Activated CD8-positive, alpha-beta memory T cell treated with anti-CD3 and anti-CD28 coated beads, Interleukin-2, amount 10 ng/mL, durations not matched to agents 7 days and 5 days (primary cell): ENCODE results near the gene CGNL1. TPM values are rescaled to one million over a fixed set of nuclear protein-coding genes. Genes with fewer than 3 reads are reported as not detected.

Source experiments
- ATAC-seq: fragments of 150-1000 bp; cut with Tn5 transposase; one replicate; pipeline ENCODE4 v1.10.0; 2021; ENCODE audit warnings: moderate library complexity
- CTCF ChIA-PET: fragments of 350-600 bp; sonication (Branson Sonifier 250); formaldehyde crosslinking; loops from one replicate; lab custom pipeline; 2021; ENCODE audit warnings: antibody characterized with exemption; lab: Charles Lee
- DNase-seq: peaks from one replicate; pipeline ENCODE4 v3.0.0-alpha.2; 2020
- H3K27ac Mint-ChIP-seq: one replicate; pipeline ENCODE4 v1.8.0; 2021; ENCODE audit warnings: mild to moderate bottlenecking, mixed read lengths
- H3K27me3 Mint-ChIP-seq: one replicate; pipeline ENCODE4 v1.8.0; 2021; ENCODE audit warnings: mixed read lengths
- H3K36me3 Mint-ChIP-seq: one replicate; pipeline ENCODE4 v1.8.0; 2021; ENCODE audit warnings: mild to moderate bottlenecking, mixed read lengths
- H3K4me1 Mint-ChIP-seq: one replicate; pipeline ENCODE4 v1.8.0; 2021; ENCODE audit warnings: mixed read lengths
- H3K4me3 Mint-ChIP-seq: one replicate; pipeline ENCODE4 v1.8.0; 2021; ENCODE audit warnings: mild to moderate bottlenecking, moderate library complexity, mixed read lengths
- H3K9me3 Mint-ChIP-seq: one replicate; pipeline ENCODE4 v1.8.0; 2022; ENCODE audit warnings: low read depth, mixed read lengths
- total RNA-seq, 2 experiments: library from RNA; stranded (reverse); gene quantifications; one replicate each; pipeline ENCODE4 v1.2.3, GENCODE V29; 2021

The CGNL1 gene, protein sequence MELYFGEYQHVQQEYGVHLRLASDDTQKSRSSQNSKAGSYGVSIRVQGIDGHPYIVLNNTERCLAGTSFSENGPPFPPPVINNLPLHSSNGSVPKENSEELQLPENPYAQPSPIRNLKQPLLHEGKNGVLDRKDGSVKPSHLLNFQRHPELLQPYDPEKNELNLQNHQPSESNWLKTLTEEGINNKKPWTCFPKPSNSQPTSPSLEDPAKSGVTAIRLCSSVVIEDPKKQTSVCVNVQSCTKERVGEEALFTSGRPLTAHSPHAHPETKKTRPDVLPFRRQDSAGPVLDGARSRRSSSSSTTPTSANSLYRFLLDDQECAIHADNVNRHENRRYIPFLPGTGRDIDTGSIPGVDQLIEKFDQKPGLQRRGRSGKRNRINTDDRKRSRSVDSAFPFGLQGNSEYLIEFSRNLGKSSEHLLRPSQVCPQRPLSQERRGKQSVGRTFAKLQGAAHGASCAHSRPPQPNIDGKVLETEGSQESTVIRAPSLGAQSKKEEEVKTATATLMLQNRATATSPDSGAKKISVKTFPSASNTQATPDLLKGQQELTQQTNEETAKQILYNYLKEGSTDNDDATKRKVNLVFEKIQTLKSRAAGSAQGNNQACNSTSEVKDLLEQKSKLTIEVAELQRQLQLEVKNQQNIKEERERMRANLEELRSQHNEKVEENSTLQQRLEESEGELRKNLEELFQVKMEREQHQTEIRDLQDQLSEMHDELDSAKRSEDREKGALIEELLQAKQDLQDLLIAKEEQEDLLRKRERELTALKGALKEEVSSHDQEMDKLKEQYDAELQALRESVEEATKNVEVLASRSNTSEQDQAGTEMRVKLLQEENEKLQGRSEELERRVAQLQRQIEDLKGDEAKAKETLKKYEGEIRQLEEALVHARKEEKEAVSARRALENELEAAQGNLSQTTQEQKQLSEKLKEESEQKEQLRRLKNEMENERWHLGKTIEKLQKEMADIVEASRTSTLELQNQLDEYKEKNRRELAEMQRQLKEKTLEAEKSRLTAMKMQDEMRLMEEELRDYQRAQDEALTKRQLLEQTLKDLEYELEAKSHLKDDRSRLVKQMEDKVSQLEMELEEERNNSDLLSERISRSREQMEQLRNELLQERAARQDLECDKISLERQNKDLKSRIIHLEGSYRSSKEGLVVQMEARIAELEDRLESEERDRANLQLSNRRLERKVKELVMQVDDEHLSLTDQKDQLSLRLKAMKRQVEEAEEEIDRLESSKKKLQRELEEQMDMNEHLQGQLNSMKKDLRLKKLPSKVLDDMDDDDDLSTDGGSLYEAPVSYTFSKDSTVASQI
- total RNA-seq, result not detected

DNA sequence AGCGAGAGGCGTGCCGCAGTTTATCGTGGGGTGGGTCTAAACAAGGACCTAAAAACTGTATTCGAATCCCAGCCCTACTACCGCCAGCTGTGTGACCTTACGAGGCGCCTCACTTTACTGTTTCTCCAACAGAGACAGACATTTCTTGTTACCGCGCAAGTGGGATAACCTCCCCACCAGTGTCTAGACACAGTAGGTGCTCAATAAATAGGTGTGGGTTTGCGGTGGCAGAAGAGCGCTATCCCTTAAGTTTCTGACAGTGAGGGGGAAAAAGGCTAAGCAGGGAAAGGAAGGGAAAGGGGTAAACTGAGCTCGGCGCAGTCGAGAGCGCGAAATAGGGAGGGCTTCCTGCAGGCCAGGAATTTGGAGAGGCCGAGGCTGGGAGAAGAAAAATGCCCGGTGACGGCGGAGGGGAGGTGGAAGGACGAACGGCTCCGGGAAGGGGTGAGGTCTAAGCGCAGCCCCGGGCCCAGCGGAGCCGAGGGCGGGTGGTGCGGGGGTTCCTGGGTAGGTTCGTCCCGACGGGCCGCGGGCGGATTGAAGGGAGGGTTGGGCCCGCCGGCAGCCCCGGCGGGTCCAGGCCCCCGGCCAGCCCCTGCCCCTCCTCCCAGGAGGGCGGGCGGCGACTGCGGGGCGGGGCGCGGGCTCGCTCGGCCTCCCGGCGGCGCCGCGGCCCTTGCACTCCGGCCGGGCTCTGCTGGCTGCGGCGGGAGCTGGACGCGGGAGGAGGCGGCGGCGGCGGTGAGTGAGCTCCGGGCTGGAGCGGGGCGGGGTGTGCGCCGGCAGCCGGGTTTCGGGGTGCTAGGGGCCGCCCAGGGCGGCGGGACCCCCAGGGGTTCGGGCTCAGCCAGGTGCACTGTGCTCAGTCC is at the start of gene CGNL1:
Gene CGNL1, plus strand, starts transcription at position 679 of the 869 bp plus-strand sequence. CDS start 61,495 bp downstream, outside the sequence.
- CTCF ChIA-PET, result no interaction called here
- Mint-ChIP-seq H3K36me3 (no peaks in the 10 kb centered on the region), H3K4me3 (no peak within 1 kb of the TSS), H3K9me3 (no peaks in the 10 kb centered on the region), H3K27ac (no peak within 1 kb of the TSS), H3K4me1 (peaks cover 2% of the 10 kb centered on the region), H3K27me3 (peaks cover 48% of the 10 kb centered on the region)
- no peak for ATAC-seq
- DNase-seq, result no peak

DNA sequence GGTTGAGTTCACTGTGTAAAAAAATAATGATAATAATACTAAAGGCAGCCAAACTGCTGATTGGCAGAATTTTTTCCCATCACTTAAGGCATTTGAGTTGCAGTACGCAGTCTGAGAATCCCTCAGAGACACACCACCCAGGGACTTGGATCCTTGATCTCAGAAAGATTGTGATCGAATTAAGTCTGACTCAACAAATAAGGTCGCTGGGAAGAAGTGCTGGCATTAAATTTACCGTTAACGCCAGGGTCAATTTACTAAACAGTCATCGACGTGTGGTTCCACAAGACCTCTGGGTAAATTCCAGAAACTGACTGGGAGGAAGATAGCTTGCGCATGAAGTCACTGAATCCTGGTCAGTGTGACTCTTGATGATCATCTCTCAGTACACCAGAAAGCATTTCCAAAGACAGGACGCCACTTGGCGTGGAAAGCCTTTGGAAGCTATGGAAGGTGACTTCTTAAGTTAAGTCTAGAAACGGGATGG is 48.3 kb upstream of the CGNL1 start:
- Mint-ChIP-seq H3K27ac (no peak overlapping the region), H3K27me3 (peaks cover 23% of the 10 kb centered on the region), H3K9me3 (no peaks in the 10 kb centered on the region), H3K4me1 (peaks cover 12% of the 10 kb centered on the region), H3K4me3 (no peak overlapping the region), H3K36me3 (no peaks in the 10 kb centered on the region)
- ATAC-seq (no peak), DNase-seq (no peak)
- CTCF ChIA-PET, result interaction anchor here (1.6 kb wide), 1 partner anchor 22 kb away, joined by 4 read pairs; no protein-coding TSS in a partner anchor

DNA sequence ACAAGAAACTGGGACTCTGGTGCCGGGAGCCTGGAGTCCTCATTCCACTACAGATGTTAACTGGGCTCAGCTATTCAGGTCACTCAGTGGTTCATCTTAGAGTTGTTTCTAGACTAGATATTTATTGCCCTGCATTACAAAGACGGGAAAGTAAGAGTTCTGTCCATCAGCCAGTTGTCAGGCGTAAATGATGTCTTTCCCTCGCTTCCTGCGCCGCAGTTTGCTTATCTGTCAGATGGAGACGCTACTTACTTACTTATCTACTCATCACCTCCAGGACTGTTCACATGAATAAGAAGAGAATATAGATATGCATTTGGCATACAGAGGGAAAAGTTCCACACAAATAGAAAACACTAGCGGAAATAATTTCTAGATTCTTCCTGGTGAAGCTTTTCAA is 47.8 kb upstream of the CGNL1 start:
- Mint-ChIP-seq H3K4me1 (peaks cover 12% of the 10 kb centered on the region), H3K27ac (no peak overlapping the region), H3K36me3 (no peaks in the 10 kb centered on the region), H3K27me3 (peaks cover 23% of the 10 kb centered on the region), H3K9me3 (no peaks in the 10 kb centered on the region), H3K4me3 (no peak overlapping the region)
- CTCF ChIA-PET, result interaction anchor here (1.6 kb wide), 1 partner anchor 22 kb away, joined by 4 read pairs; no protein-coding TSS in a partner anchor
- DNase-seq (no peak), ATAC-seq (no peak)

DNA sequence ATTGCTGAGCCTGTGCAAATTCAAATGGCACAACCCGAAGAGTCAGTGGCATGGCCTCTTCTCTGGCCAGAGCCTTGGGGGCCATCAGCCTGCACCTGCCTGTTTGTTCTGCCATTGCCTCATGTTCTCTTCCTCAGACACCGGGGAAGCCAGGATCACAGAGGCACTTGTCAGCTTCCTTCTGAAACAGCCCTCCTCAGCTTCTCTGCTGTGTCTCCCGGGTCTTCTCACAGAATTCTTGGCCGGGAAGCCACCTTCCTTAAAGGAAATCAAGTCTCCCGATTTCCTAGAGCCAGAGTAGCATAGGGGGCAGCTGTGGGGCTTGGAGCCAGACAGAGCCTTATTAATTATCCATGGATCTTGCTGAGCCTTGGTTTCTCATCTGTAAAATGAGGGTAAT is 47.4 kb upstream of the CGNL1 start:
- peaks cover 12% of the 10 kb centered on the region for H3K4me1 Mint-ChIP-seq
- H3K4me3 Mint-ChIP-seq, result no peak overlapping the region
- ATAC-seq (no peak), DNase-seq (no peak)
- H3K9me3 Mint-ChIP-seq, result no peaks in the 10 kb centered on the region
- no peak overlapping the region for H3K27ac Mint-ChIP-seq
- CTCF ChIA-PET, result interaction anchor here (1.6 kb wide), 1 partner anchor 22 kb away, joined by 4 read pairs; no protein-coding TSS in a partner anchor
- H3K27me3 Mint-ChIP-seq, result peaks cover 23% of the 10 kb centered on the region
- H3K36me3 Mint-ChIP-seq, result no peaks in the 10 kb centered on the region

DNA sequence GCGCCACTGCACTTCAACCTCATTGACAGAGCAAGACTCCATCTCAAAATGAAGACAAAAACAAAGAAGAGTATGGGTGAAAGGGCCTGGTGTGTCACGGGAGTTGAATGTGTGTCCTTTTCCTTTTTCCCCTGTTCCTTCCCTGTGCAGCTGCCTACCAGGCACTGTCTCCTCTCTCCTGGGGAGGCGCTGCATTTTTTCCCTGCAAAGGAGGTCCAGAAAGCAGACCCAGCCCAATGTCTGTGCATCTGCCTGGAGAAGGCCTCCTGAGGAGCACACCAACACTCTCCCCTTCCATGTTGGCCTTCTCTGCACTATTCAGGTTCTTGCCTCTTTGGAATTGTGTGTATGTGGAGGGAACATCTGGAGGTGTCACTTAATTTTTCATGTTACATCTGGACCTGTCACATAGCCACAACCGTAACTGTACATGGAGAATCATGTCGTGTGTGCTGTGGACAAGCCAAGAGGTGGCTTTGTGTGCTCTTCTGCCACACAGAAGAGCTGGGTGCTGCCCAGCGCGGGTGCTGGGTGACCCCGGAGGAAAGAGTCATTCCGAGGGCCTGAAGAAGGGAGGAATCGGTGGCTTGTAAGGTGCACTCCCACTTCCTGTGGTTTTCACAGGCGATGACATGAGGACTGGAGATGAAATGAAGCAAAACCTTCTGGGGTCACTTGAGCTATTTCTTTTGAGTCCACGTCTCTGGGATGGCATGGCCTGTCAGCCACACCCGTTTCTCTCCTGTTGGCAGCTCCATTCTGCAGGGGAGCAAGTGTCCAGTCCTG is 46.5 kb upstream of the CGNL1 start:
- Mint-ChIP-seq H3K36me3 (no peaks in the 10 kb centered on the region), H3K4me1 (peaks cover 10% of the 10 kb centered on the region), H3K27me3 (peaks cover 25% of the 10 kb centered on the region), H3K9me3 (no peaks in the 10 kb centered on the region), H3K4me3 (no peak overlapping the region), H3K27ac (no peak overlapping the region)
- ATAC-seq (no peak), DNase-seq (no peak)
- CTCF ChIA-PET, result no interaction called here

DNA sequence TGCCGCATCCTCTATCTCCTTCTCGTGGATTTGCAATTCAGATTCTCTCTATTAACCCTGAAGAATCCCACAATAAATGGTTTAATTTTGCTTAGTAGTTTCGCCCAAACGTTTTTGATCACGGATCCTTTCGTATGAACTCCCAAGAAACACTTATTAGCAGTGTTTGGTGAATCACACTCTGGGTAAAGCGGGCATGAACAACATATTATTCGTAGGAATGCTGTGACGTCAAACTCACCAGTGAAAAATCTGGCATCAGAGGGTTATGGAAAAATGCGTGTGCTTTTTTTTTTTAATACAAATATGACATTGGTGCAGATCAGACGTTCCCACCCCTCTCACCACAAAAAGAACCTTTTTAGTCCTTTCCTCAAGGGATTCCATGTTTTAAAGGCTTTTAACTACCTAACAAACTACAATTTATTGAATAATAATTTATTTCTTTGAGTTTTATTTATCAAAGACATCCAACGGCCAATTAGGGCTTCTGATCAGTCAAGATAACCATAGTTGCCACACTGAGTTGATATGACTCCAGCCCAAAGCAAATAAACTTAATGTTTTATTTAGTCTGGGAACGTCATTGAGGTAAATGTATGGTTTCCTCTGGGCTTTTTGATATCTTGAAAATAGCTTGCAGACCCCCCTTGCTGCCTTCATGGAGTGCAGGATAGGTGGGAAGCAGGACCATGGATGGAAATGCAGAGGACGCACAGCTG is 45.5 kb upstream of the CGNL1 start:
- Mint-ChIP-seq H3K27ac (no peak overlapping the region), H3K27me3 (peaks cover 29% of the 10 kb centered on the region), H3K4me3 (no peak overlapping the region), H3K36me3 (no peaks in the 10 kb centered on the region), H3K9me3 (no peaks in the 10 kb centered on the region), H3K4me1 (peaks cover 10% of the 10 kb centered on the region)
- no peak for DNase-seq
- ATAC-seq, result no peak
- CTCF ChIA-PET, result interaction anchor here (0.6 kb wide), 2 partner anchors 17 to 27 kb away, joined by 3 read pairs; no protein-coding TSS in a partner anchor

DNA sequence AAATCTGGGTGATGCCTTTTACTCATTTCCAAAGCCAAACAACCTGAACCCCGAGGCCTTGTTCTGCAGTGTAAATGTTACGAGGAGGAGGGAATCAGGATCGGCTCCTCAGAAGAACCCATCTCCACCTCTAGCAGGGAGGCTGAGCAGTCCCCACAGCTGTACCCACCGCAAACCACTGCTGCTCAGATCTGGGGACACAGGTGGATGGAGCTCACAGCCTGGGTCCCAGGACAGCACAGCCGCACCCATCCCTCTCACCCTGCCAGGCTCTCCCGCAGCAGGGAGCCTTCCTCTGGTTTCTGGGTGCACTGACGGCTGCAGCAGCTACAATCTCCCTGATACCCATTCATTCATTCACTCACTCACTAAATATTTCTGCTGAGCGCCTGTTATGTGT is 44.0 kb upstream of the CGNL1 start:
- ATAC-seq, result no peak
- Mint-ChIP-seq H3K4me3 (no peak overlapping the region), H3K27me3 (peaks cover 31% of the 10 kb centered on the region), H3K27ac (no peak overlapping the region), H3K36me3 (no peaks in the 10 kb centered on the region), H3K9me3 (no peaks in the 10 kb centered on the region), H3K4me1 (peaks cover 10% of the 10 kb centered on the region)
- DNase-seq, result no peak
- CTCF ChIA-PET, result no interaction called here

DNA sequence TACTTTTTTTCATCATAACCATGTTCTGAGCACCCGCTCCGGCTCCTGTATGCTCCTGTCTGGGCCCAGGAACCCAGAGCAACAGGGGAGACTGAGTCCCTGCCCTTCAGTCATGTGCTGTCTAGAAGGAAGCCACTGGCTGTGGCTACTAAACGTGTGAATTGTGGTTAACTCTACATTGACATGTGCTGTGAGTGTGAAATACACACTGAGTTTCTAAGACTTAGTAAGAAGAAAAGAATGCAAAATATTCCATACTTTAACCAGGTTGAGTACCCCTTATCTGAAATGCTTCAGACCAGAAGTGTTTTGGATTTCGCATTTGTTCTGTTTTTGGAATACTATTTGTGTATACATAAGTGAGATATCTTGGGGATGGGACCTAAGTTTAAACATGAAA is 42.8 kb upstream of the CGNL1 start:
- DNase-seq (no peak), ATAC-seq (no peak)
- Mint-ChIP-seq H3K27me3 (peaks cover 22% of the 10 kb centered on the region), H3K4me1 (peaks cover 10% of the 10 kb centered on the region), H3K27ac (no peak overlapping the region), H3K9me3 (no peaks in the 10 kb centered on the region), H3K36me3 (no peaks in the 10 kb centered on the region), H3K4me3 (no peak overlapping the region)
- CTCF ChIA-PET, result no interaction called here

DNA sequence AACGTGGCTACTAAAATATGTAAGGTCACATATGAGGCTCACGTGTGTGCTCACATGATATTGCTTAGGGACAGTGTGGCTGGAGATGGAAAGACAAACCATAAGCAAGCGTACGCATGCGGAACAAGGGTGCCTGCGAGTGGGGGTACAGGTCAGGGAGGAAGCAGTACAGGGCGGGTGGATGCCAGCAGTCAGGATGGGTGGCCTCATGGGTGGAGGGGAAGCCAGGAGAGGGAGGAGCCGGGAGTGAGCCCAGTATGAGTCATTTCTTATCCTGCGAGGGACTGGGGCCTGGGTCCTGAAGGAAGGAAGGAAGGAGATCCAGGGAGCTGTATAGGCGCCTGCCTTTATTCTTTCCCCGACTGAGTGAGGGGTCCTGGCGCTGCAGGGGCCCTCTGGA is 42.0 kb upstream of the CGNL1 start:
- ATAC-seq (no peak), DNase-seq (no peak)
- H3K27me3 Mint-ChIP-seq, result peaks cover 20% of the 10 kb centered on the region
- H3K9me3 Mint-ChIP-seq, result no peaks in the 10 kb centered on the region
- H3K4me3 Mint-ChIP-seq, result no peak overlapping the region
- no peak overlapping the region for H3K27ac Mint-ChIP-seq
- peaks cover 10% of the 10 kb centered on the region for H3K4me1 Mint-ChIP-seq
- no peaks in the 10 kb centered on the region for H3K36me3 Mint-ChIP-seq
- CTCF ChIA-PET, result no interaction called here

DNA sequence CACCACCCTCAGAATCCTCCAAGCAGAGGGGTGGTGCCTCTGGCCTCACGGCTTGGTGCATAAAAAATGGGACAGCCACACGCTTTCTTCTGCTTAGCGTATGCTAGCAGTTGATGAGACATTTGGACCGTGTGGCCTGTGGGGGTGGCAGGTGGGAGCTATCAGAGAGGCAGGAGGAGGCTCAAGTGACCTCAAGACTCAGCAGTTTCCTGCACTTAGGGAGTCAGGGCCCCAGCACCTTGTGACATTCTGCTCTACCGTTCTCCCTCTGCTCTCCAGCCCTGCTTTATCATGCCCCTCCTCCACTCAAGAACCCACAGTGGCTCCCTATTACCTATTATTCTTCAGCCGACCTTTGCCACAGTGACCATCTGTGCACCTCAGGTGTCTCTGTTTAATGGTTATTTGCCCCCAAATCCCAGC is 41.0 kb upstream of the CGNL1 start:
- Mint-ChIP-seq H3K27me3 (peaks cover 14% of the 10 kb centered on the region), H3K36me3 (no peaks in the 10 kb centered on the region), H3K27ac (no peak overlapping the region), H3K4me3 (no peak overlapping the region), H3K4me1 (peaks cover 3% of the 10 kb centered on the region), H3K9me3 (no peaks in the 10 kb centered on the region)
- CTCF ChIA-PET, result no interaction called here
- ATAC-seq (no peak), DNase-seq (no peak)

DNA sequence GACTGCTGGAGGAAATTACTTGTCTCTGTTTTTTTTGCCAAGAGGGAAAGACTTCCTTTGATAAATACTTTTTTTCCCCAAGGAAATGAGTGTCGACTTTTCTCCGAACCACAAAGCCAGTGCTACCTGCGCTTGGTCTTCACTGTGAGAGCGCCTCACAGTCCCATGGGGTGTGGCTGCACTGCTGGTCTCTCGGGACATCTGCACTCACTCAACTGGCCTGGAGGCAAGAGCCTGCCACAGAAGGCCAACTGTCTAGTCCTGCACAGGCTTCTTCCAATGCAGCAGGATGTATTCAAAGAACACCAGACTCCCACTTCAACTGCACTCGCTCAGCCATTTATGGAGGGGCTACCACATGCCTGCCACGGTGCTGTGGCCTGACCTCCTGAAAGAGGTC is 40.6 kb upstream of the CGNL1 start:
- DNase-seq (no peak), ATAC-seq (no peak)
- Mint-ChIP-seq H3K36me3 (no peaks in the 10 kb centered on the region), H3K27me3 (peaks cover 10% of the 10 kb centered on the region), H3K9me3 (no peaks in the 10 kb centered on the region), H3K27ac (no peak overlapping the region), H3K4me1 (no peaks in the 10 kb centered on the region), H3K4me3 (no peak overlapping the region)
- CTCF ChIA-PET, result interaction anchor here (0.6 kb wide), 1 partner anchor 889 kb away, joined by 3 read pairs; no protein-coding TSS in a partner anchor
